Chondrocyte (in vitro differentiated cells): ENCODE results near the gene LSP1. TPM values are rescaled to one million over a fixed set of nuclear protein-coding genes. Genes with fewer than 3 reads are reported as not detected.

Experiments
- DNase-seq: peaks from one replicate; pipeline ENCODE4 v3.0.0; 2021; ENCODE audit warnings: mixed read lengths, low spot score
- H3K27ac Mint-ChIP-seq: one replicate; pipeline ENCODE4 v1.8.0; 2021; ENCODE audit warnings: mild to moderate bottlenecking, moderate library complexity, mixed read lengths; ENCODE audit not compliant: unreplicated experiment
- H3K27me3 Mint-ChIP-seq: 2 replicates; pipeline ENCODE4 v1.8.0; 2021; ENCODE audit warnings: low read depth, mixed read lengths
- H3K36me3 Mint-ChIP-seq: 2 replicates; pipeline ENCODE4 v1.8.0; 2021; ENCODE audit warnings: low read depth, mixed read lengths
- H3K4me1 Mint-ChIP-seq: 2 replicates; pipeline ENCODE4 v1.8.0; 2021; ENCODE audit warnings: low read depth, mild to moderate bottlenecking, mixed read lengths
- H3K4me3 Mint-ChIP-seq: one replicate; pipeline ENCODE4 v1.8.0; 2021; ENCODE audit warnings: mild to moderate bottlenecking, moderate library complexity, mixed read lengths; ENCODE audit not compliant: unreplicated experiment
- H3K9me3 Mint-ChIP-seq: 2 replicates; pipeline ENCODE4 v1.8.0; 2021; ENCODE audit warnings: low read depth, mixed read lengths
- CTCF ChIP-seq: fragments of 200-600 bp; sonication (generic); IDR thresholded peaks from 2 replicates; pipeline ENCODE4 v1.5.0; 2021; ENCODE audit warnings: antibody characterized with exemption, mild to moderate bottlenecking, moderate library complexity
- total RNA-seq: library from RNA; stranded (reverse); gene quantifications from 3 replicates; pipeline ENCODE4 v1.2.1, GENCODE V29; 2021

The LSP1 gene
- total RNA-seq, 1 donor from 2014 or later: 7.4 TPM

GRCh38 chr11:1831338-1832210, 21.3 kb upstream of the LSP1 start:
- no peaks in the 10 kb centered on the region for H3K36me3 Mint-ChIP-seq
- no peak overlapping the region for H3K4me3 Mint-ChIP-seq
- DNase-seq: no peak
- peak overlapping the region; percentile 66 for H3K27ac Mint-ChIP-seq
- no peaks in the 10 kb centered on the region for H3K27me3 Mint-ChIP-seq
- no peaks in the 10 kb centered on the region for H3K9me3 Mint-ChIP-seq
- no peak for TF ChIP-seq CTCF
- H3K4me1 Mint-ChIP-seq: peaks cover 72% of the 10 kb centered on the region

GRCh38 chr11:1832211-1832919, 20.5 kb upstream of the LSP1 start:
- no peaks in the 10 kb centered on the region for H3K27me3 Mint-ChIP-seq
- TF ChIP-seq CTCF: peak; percentile 100
- DNase-seq: no peak
- peaks cover 64% of the 10 kb centered on the region for H3K4me1 Mint-ChIP-seq
- H3K27ac Mint-ChIP-seq: peak overlapping the region; percentile 66
- no peak overlapping the region for H3K4me3 Mint-ChIP-seq
- no peaks in the 10 kb centered on the region for H3K36me3 Mint-ChIP-seq
- H3K9me3 Mint-ChIP-seq: no peaks in the 10 kb centered on the region

GRCh38 chr11:1832920-1833295, 20.0 kb upstream of the LSP1 start:
- Mint-ChIP-seq H3K9me3 (no peaks in the 10 kb centered on the region), H3K4me1 (peaks cover 58% of the 10 kb centered on the region), H3K4me3 (no peak overlapping the region), H3K36me3 (no peaks in the 10 kb centered on the region), H3K27ac (no peak overlapping the region), H3K27me3 (no peaks in the 10 kb centered on the region)
- DNase-seq: no peak
- TF ChIP-seq CTCF: no peak

- H3K27me3 Mint-ChIP-seq: no peaks in the 10 kb centered on the region
- H3K36me3 Mint-ChIP-seq: no peaks in the 10 kb centered on the region
- peaks cover 46% of the 10 kb centered on the region for H3K4me1 Mint-ChIP-seq
- H3K4me3 Mint-ChIP-seq: no peak overlapping the region
- no peaks in the 10 kb centered on the region for H3K9me3 Mint-ChIP-seq
- H3K27ac Mint-ChIP-seq: no peak overlapping the region
- DNase-seq: no peak
- no peak for TF ChIP-seq CTCF
Measured at GRCh38 chr11:1834062-1834610, 18.7 kb upstream of the LSP1 start.
